ENCODE data around the gene CDKN2B.

- TF ChIP-seq TAF1 (IDR thresholded peaks at IDR 0.05; ENCODE audit: borderline replicate concordance, low read depth, low read length) (no peak), POLR2AphosphoS5 (IDR thresholded peaks at IDR 0.05; ENCODE audit: low read depth, low read length) (no peak), POLR2A (IDR thresholded peaks at IDR 0.05; ENCODE audit: low read depth, low read length) (no peak)
Observed at GRCh38 chr9:21988056-21988990, 20.8 kb downstream of the CDKN2B start.
